Measurements from ENCODE around the gene VPS13A.

DNA sequence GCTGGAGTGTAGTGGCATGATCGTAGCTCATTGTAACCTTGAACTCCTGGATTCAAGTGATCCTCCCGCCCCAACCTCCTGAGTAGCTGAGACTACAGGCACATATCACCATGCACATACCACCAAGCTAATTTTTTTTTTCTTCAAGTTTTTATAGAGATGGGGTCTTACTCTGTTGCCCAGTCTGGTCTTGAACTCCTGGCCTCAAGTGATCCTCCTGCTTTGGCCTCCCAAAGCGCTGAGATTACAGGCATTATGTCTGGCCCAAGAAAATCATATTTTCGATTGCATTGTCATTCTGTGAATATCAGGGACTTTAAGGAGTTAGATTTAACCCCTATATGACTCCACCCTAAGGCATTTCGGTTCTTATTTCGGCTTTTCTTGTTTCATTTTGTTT is 116.6 kb downstream of the VPS13A start:
- TF ChIP-seq CTCF (IDR thresholded peaks at IDR 0.05; ENCODE audit: low read depth, low read length, missing input control): no peak
- TF ChIP-seq, protein P1, sequence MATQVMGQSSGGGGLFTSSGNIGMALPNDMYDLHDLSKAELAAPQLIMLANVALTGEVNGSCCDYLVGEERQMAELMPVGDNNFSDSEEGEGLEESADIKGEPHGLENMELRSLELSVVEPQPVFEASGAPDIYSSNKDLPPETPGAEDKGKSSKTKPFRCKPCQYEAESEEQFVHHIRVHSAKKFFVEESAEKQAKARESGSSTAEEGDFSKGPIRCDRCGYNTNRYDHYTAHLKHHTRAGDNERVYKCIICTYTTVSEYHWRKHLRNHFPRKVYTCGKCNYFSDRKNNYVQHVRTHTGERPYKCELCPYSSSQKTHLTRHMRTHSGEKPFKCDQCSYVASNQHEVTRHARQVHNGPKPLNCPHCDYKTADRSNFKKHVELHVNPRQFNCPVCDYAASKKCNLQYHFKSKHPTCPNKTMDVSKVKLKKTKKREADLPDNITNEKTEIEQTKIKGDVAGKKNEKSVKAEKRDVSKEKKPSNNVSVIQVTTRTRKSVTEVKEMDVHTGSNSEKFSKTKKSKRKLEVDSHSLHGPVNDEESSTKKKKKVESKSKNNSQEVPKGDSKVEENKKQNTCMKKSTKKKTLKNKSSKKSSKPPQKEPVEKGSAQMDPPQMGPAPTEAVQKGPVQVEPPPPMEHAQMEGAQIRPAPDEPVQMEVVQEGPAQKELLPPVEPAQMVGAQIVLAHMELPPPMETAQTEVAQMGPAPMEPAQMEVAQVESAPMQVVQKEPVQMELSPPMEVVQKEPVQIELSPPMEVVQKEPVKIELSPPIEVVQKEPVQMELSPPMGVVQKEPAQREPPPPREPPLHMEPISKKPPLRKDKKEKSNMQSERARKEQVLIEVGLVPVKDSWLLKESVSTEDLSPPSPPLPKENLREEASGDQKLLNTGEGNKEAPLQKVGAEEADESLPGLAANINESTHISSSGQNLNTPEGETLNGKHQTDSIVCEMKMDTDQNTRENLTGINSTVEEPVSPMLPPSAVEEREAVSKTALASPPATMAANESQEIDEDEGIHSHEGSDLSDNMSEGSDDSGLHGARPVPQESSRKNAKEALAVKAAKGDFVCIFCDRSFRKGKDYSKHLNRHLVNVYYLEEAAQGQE (IDR thresholded peaks at IDR 0.05): no peak
- no peak for TF ChIP-seq RXRA (IDR thresholded peaks at IDR 0.05)
- TF ChIP-seq HNF4A (conservative IDR thresholded peaks at IDR 0.05): no peak
- no peak for TF ChIP-seq SP1 (IDR thresholded peaks at IDR 0.05)
- no peak for TF ChIP-seq FOXA1 (IDR thresholded peaks at IDR 0.05)
- no peak for TF ChIP-seq RAD21 (IDR thresholded peaks at IDR 0.05)
- TF ChIP-seq TAF1 (conservative IDR thresholded peaks at IDR 0.05): no peak

Data from liver (tissue), 3 donors.